ENCODE results near the gene SPEM2. TPM values are rescaled to one million over a fixed set of nuclear protein-coding genes. Genes with fewer than 3 reads are reported as not detected.

Gene SPEM2
- total and polyA plus RNA-seq, 2 of the 4 experiments (the other 2 are of a cell fraction) = not detected

DNA sequence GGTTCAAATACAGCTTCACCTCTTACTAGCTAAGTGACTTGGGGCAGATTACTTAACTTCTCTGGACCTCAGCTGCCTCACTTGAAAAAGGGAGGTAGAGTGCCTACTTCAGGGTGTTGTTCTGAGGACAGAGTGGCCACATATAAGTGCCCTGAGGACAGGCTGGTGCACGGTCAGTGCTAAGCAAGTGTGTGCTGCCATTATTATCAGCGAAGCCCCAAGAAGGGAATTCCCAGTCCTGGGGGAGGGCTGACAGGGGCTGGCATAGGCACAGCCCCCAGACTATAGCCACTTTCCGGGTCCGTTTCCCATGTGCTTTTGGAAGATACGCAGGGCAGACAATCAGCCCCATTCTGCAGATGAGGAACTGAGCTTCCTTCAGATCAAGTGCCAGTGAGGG is 51.5 kb downstream of the SPEM2 start:
- Histone ChIP-seq H4K91ac (ENCODE audit: insufficient read depth, low read depth, low read length) (peak overlapping the region; percentile 94), H2BK20ac (ENCODE audit: low read depth, low read length) (no peak overlapping the region), H3K14ac (replicated peaks; ENCODE audit: low read depth, low read length) (peak overlapping the region; percentile 74), H3K4ac (ENCODE audit: low read depth, low read length) (peak overlapping the region; percentile 93), H4K20me1 (ENCODE audit: insufficient read depth, low read length) (peaks cover 64% of the 10 kb centered on the region), H3K18ac (ENCODE audit: low read depth, low read length) (no peak overlapping the region), H2AK9ac (replicated peaks; ENCODE audit: low read depth, low read length, poor library complexity) (peak overlapping the region; percentile 98), H3K9ac (ENCODE audit: low read depth, low read length) (peak overlapping the region; percentile 94), H4K5ac (ENCODE audit: low read depth, low read length) (no peak overlapping the region), H3K23ac (ENCODE audit: low read depth, low read length) (peak overlapping the region; percentile 39; the same call in 1 of the 2 replicates), H3K4me2 (ENCODE audit: low read depth, low read length) (peak overlapping the region; percentile 85), H3K4me3 (ENCODE audit: insufficient read depth, low read depth, low read length) (peak overlapping the region; percentile 76; the same call in 1 of the 2 replicates), H2AK5ac (ENCODE audit: low read depth, low read length) (peak overlapping the region; percentile 89), H3K9me3 (ENCODE audit: control insufficient read depth, insufficient read depth, low read length) (no peaks in the 10 kb centered on the region), H3K27me3 (ENCODE audit: control insufficient read depth, insufficient read depth, low read length) (no peaks in the 10 kb centered on the region), H2BK15ac (ENCODE audit: low read depth, low read length) (0 out of 3 replicates have a peak overlapping the region, but pooled peaks have one; percentile 16), H4K8ac (ENCODE audit: low read depth in 2 of 2, low read length in 2 of 2) (peak overlapping the region; percentile 30 to 48; a peak in 1 of 4 replicates), H2BK5ac (ENCODE audit: low read depth, low read length, poor library complexity, severe bottlenecking) (peak overlapping the region; percentile 86), H3K56ac (ENCODE audit: extremely low read depth, insufficient read depth, low read length) (peak overlapping the region; percentile 48; the same call in 1 of the 2 replicates), H2AFZ (replicated peaks; ENCODE audit: low read length, poor library complexity) (no peak overlapping the region), H3K27ac (ENCODE audit: insufficient read depth, low read length) (peak overlapping the region; percentile 91), H3K79me1 (ENCODE audit: low read depth in 1 of 2, low read length in 2 of 2) (peaks cover 5 to 67% of the 10 kb centered on the region in 2 experiments; a peak in 3 of 4 replicates), H3K9me1 (ENCODE audit: insufficient read depth, low read length) (peaks cover 27% of the 10 kb centered on the region), H2BK120ac (ENCODE audit: low read depth, low read length) (peak overlapping the region; percentile 60; the same call in 1 of the 2 replicates), H3K36me3 (ENCODE audit: control insufficient read depth, insufficient read depth, low read length) (peaks cover 5% of the 10 kb centered on the region; the same call in 1 of the 2 replicates), H3K4me1 (ENCODE audit: control insufficient read depth, insufficient read depth, low read length) (peaks cover 22% of the 10 kb centered on the region)
- POLR2A ChIA-PET (ENCODE audit: unreplicated experiment) = no interaction called here
- WGBS, 2 experiments (ENCODE audit: extremely low coverage in 2 of 2, insufficient read length in 1 of 2) = 93% methylated on average over 5 of the region's 5 CpGs; no CpG with 5 or more reads in 1 of the 2 experiments
- dilution Hi-C loops (cut with HindIII; ENCODE audit: low sequenced_read_pairs, unreplicated experiment) (no loop called here), in situ Hi-C loops (cut with MboI; ENCODE audit: low sequenced_read_pairs) (no loop called here), intact Hi-C loops (cut with micrococcal nuclease) (loop anchor here (1.0 kb wide), 1 partner anchor 40 kb away; no protein-coding TSS in a partner anchor)
- CTCF ChIA-PET = interaction anchor here (2.2 kb wide), 1 partner anchor 40 kb away, joined by 10 read pairs; no protein-coding TSS in a partner anchor
- no peak for ATAC-seq (ENCODE audit: low read depth)
- no peak for DNase-seq
- BruUV-seq (replicated peaks) = no TSS peak
- no peak for TF ChIP-seq CHD1 (IDR thresholded peaks at IDR 0.05; ENCODE audit: low read depth, low read length)
- TF ChIP-seq, protein P1, sequence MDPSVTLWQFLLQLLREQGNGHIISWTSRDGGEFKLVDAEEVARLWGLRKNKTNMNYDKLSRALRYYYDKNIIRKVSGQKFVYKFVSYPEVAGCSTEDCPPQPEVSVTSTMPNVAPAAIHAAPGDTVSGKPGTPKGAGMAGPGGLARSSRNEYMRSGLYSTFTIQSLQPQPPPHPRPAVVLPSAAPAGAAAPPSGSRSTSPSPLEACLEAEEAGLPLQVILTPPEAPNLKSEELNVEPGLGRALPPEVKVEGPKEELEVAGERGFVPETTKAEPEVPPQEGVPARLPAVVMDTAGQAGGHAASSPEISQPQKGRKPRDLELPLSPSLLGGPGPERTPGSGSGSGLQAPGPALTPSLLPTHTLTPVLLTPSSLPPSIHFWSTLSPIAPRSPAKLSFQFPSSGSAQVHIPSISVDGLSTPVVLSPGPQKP (IDR thresholded peaks at IDR 0.05; ENCODE audit: borderline replicate concordance, low read depth, low read length) = no peak
- TF ChIP-seq, protein P2, sequence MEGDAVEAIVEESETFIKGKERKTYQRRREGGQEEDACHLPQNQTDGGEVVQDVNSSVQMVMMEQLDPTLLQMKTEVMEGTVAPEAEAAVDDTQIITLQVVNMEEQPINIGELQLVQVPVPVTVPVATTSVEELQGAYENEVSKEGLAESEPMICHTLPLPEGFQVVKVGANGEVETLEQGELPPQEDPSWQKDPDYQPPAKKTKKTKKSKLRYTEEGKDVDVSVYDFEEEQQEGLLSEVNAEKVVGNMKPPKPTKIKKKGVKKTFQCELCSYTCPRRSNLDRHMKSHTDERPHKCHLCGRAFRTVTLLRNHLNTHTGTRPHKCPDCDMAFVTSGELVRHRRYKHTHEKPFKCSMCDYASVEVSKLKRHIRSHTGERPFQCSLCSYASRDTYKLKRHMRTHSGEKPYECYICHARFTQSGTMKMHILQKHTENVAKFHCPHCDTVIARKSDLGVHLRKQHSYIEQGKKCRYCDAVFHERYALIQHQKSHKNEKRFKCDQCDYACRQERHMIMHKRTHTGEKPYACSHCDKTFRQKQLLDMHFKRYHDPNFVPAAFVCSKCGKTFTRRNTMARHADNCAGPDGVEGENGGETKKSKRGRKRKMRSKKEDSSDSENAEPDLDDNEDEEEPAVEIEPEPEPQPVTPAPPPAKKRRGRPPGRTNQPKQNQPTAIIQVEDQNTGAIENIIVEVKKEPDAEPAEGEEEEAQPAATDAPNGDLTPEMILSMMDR (conservative IDR thresholded peaks at IDR 0.05; ENCODE audit: low read depth, low read length) = no peak

Other genes with a start within 250 kb of the SPEM2 start
Only the 30 nearest of the 39 such genes appear.
- 70.8 and 77.8 TPM in 2 replicates for gene GABARAP, start 183.2 kb upstream of the SPEM2 start, total RNA-seq (2012; rRNA removed)
- 702 and 780 TPM in 2 replicates for gene GABARAP, start 183.2 kb upstream of the SPEM2 start, polyA plus RNA-seq (2012; rRNA removed)
- gene CTDNEP1, start 173.9 kb upstream of the SPEM2 start, total RNA-seq (2012; rRNA removed) = 18.3 and 23.8 TPM in 2 replicates
- 132 TPM in 2 replicates for gene CTDNEP1, start 173.9 kb upstream of the SPEM2 start, polyA plus RNA-seq (2012; rRNA removed)
- gene ELP5, start 173.4 kb upstream of the SPEM2 start, total RNA-seq (2012; rRNA removed) = 46.6 and 48.0 TPM in 2 replicates
- gene ELP5, start 173.4 kb upstream of the SPEM2 start, polyA plus RNA-seq (2012; rRNA removed) = 38.6 and 39.3 TPM in 2 replicates
- gene CLDN7, start 163.1 kb upstream of the SPEM2 start, total RNA-seq (2012; rRNA removed) = 0.56 and 1.4 TPM in 2 replicates
- gene CLDN7, start 163.1 kb upstream of the SPEM2 start, polyA plus RNA-seq (2012; rRNA removed) = 1.4 and 2.8 TPM in 2 replicates
- gene SLC2A4, start 143.9 kb upstream of the SPEM2 start, total RNA-seq (2012; rRNA removed) = under 0.01 TPM in 1 of 2 replicates, not detected in the other
- gene SLC2A4, start 143.9 kb upstream of the SPEM2 start, polyA plus RNA-seq (2012; rRNA removed) = 0.07 TPM in 2 replicates
- not detected in 2 replicates for gene YBX2, start 131.0 kb upstream of the SPEM2 start, total RNA-seq (2012; rRNA removed)
- 0.17 TPM in 1 of 2 replicates, not detected in the other for gene YBX2, start 131.0 kb upstream of the SPEM2 start, polyA plus RNA-seq (2012; rRNA removed)
- 718 and 883 TPM in 2 replicates for gene EIF5A, start 118.0 kb upstream of the SPEM2 start, total RNA-seq (2012; rRNA removed)
- gene EIF5A, start 118.0 kb upstream of the SPEM2 start, polyA plus RNA-seq (2012; rRNA removed) = 660 and 782 TPM in 2 replicates
- 36.2 and 37.5 TPM in 2 replicates for gene GPS2, start 110.3 kb upstream of the SPEM2 start, total RNA-seq (2012; rRNA removed)
- 47.5 and 50.9 TPM in 2 replicates for gene GPS2, start 110.3 kb upstream of the SPEM2 start, polyA plus RNA-seq (2012; rRNA removed)
- gene NEURL4, start 96.3 kb upstream of the SPEM2 start, total RNA-seq (2012; rRNA removed) = 8.4 and 9.2 TPM in 2 replicates
- 23.3 and 26.3 TPM in 2 replicates for gene NEURL4, start 96.3 kb upstream of the SPEM2 start, polyA plus RNA-seq (2012; rRNA removed)
- gene ACAP1, start 89.1 kb upstream of the SPEM2 start, total RNA-seq (2012; rRNA removed) = under 0.01 and 0.83 TPM in 2 replicates
- 2.1 and 2.3 TPM in 2 replicates for gene ACAP1, start 89.1 kb upstream of the SPEM2 start, polyA plus RNA-seq (2012; rRNA removed)
- gene KCTD11, start 73.5 kb upstream of the SPEM2 start, total RNA-seq (2012; rRNA removed) = 10.6 and 10.8 TPM in 2 replicates
- gene KCTD11, start 73.5 kb upstream of the SPEM2 start, polyA plus RNA-seq (2012; rRNA removed) = 14.4 and 16.4 TPM in 2 replicates
- not detected in 2 replicates for gene TMEM95, start 70.5 kb upstream of the SPEM2 start, total RNA-seq (2012; rRNA removed)
- gene TMEM95, start 70.5 kb upstream of the SPEM2 start, polyA plus RNA-seq (2012; rRNA removed) = not detected in 2 replicates
- under 0.01 and 0.54 TPM in 2 replicates for gene TNK1, start 44.5 kb upstream of the SPEM2 start, total RNA-seq (2012; rRNA removed)
- 0.44 and 0.55 TPM in 2 replicates for gene TNK1, start 44.5 kb upstream of the SPEM2 start, polyA plus RNA-seq (2012; rRNA removed)
- 6.1 and 6.4 TPM in 2 replicates for gene PLSCR3, start 31.1 kb upstream of the SPEM2 start, total RNA-seq (2012; rRNA removed)
- gene PLSCR3, start 31.1 kb upstream of the SPEM2 start, polyA plus RNA-seq (2012; rRNA removed) = 116 and 131 TPM in 2 replicates
- gene TMEM256, start 21.5 kb upstream of the SPEM2 start, total RNA-seq (2012; rRNA removed) = 35.3 and 38.4 TPM in 2 replicates
- gene TMEM256, start 21.5 kb upstream of the SPEM2 start, polyA plus RNA-seq (2012; rRNA removed) = 174 and 252 TPM in 2 replicates
- gene NLGN2, start 17.8 kb upstream of the SPEM2 start, total RNA-seq (2012; rRNA removed) = 1.7 and 1.8 TPM in 2 replicates
- gene NLGN2, start 17.8 kb upstream of the SPEM2 start, polyA plus RNA-seq (2012; rRNA removed) = 36.7 and 38.1 TPM in 2 replicates
- not detected in 2 replicates for gene SPEM1, start 5.3 kb upstream of the SPEM2 start, total RNA-seq (2012; rRNA removed)
- gene SPEM1, start 5.3 kb upstream of the SPEM2 start, polyA plus RNA-seq (2012; rRNA removed) = not detected in 2 replicates
- not detected in 2 replicates for gene SPEM3, start 3.2 kb downstream of the SPEM2 start, total RNA-seq (2012; rRNA removed)
- not detected in 2 replicates for gene SPEM3, start 3.2 kb downstream of the SPEM2 start, polyA plus RNA-seq (2012; rRNA removed)
- gene TMEM102, start 9.8 kb downstream of the SPEM2 start, total RNA-seq (2012; rRNA removed) = 1.1 and 1.4 TPM in 2 replicates
- 2.2 and 2.3 TPM in 2 replicates for gene TMEM102, start 9.8 kb downstream of the SPEM2 start, polyA plus RNA-seq (2012; rRNA removed)
- gene FGF11, start 13.9 kb downstream of the SPEM2 start, total RNA-seq (2012; rRNA removed) = 0.18 and 0.28 TPM in 2 replicates
- gene FGF11, start 13.9 kb downstream of the SPEM2 start, polyA plus RNA-seq (2012; rRNA removed) = 0.99 and 1.1 TPM in 2 replicates
- 4.2 and 4.3 TPM in 2 replicates for gene CHRNB1, start 19.4 kb downstream of the SPEM2 start, total RNA-seq (2012; rRNA removed)
- 6.0 and 6.4 TPM in 2 replicates for gene CHRNB1, start 19.4 kb downstream of the SPEM2 start, polyA plus RNA-seq (2012; rRNA removed)
- gene ZBTB4, start 54.0 kb downstream of the SPEM2 start, total RNA-seq (2012; rRNA removed) = 6.3 and 8.3 TPM in 2 replicates
- gene ZBTB4, start 54.0 kb downstream of the SPEM2 start, polyA plus RNA-seq (2012; rRNA removed) = 20.1 and 20.3 TPM in 2 replicates
- not detected in 2 replicates for gene SLC35G6, start 55.8 kb downstream of the SPEM2 start, total RNA-seq (2012; rRNA removed)
- gene SLC35G6, start 55.8 kb downstream of the SPEM2 start, polyA plus RNA-seq (2012; rRNA removed) = not detected in 2 replicates
- gene POLR2A, start 58.8 kb downstream of the SPEM2 start, total RNA-seq (2012; rRNA removed) = 56.4 and 56.6 TPM in 2 replicates
- gene POLR2A, start 58.8 kb downstream of the SPEM2 start, polyA plus RNA-seq (2012; rRNA removed) = 38.4 and 54.0 TPM in 2 replicates
- 2.7 and 3.6 TPM in 2 replicates for gene TNFSF12, start 123.4 kb downstream of the SPEM2 start, total RNA-seq (2012; rRNA removed)
- 22.0 and 23.1 TPM in 2 replicates for gene TNFSF12, start 123.4 kb downstream of the SPEM2 start, polyA plus RNA-seq (2012; rRNA removed)
- 0.56 TPM in 1 of 2 replicates, not detected in the other for gene TNFSF13, start 133.1 kb downstream of the SPEM2 start, total RNA-seq (2012; rRNA removed)
- 0.98 and 1.3 TPM in 2 replicates for gene TNFSF13, start 133.1 kb downstream of the SPEM2 start, polyA plus RNA-seq (2012; rRNA removed)
- gene SENP3, start 136.3 kb downstream of the SPEM2 start, total RNA-seq (2012; rRNA removed) = 72.8 and 120 TPM in 2 replicates
- 74.7 and 82.4 TPM in 2 replicates for gene SENP3, start 136.3 kb downstream of the SPEM2 start, polyA plus RNA-seq (2012; rRNA removed)
- 16.0 and 23.3 TPM in 2 replicates for gene CD68, start 154.0 kb downstream of the SPEM2 start, total RNA-seq (2012; rRNA removed)
- 43.1 and 55.0 TPM in 2 replicates for gene CD68, start 154.0 kb downstream of the SPEM2 start, polyA plus RNA-seq (2012; rRNA removed)
- gene MPDU1, start 158.2 kb downstream of the SPEM2 start, total RNA-seq (2012; rRNA removed) = 142 and 149 TPM in 2 replicates
- gene MPDU1, start 158.2 kb downstream of the SPEM2 start, polyA plus RNA-seq (2012; rRNA removed) = 135 and 152 TPM in 2 replicates
- 0.18 and 0.28 TPM in 2 replicates for gene SOX15, start 164.5 kb downstream of the SPEM2 start, total RNA-seq (2012; rRNA removed)
- gene SOX15, start 164.5 kb downstream of the SPEM2 start, polyA plus RNA-seq (2012; rRNA removed) = 0.62 and 1.0 TPM in 2 replicates